ENCODE data around the gene THEMIS. TPM values are rescaled to one million over a fixed set of nuclear protein-coding genes. Genes with fewer than 3 reads are reported as not detected.

THEMIS gene
- total RNA-seq, 1 experiment from 2014 or later = not detected

DNA sequence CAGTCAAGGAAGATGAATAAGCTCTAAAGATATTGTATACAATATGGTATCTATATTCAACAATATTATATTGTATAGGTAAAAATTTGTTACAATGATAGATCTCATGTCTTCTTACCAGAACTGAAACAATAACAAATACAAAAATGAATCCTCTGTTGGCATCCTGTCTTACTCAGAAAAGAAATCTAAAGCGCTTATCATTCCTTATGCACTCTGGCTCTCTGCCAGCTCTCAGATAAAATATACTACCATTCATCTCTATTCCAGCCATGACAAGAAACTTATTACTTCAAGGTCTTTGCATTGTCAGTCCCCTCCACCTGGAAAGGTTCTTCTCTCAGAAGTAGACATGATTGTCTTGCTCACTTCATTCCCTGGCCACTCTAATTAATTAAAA is 138.6 kb downstream of the THEMIS start:
- Mint-ChIP-seq H3K27ac (no peak overlapping the region), H3K4me1 (no peaks in the 10 kb centered on the region), H3K36me3 (no peaks in the 10 kb centered on the region), H3K9me3 (no peaks in the 10 kb centered on the region), H3K4me3 (no peak overlapping the region), H3K27me3 (ENCODE audit: low read depth) (no peaks in the 10 kb centered on the region)
- ChIA-PET POLR2A (no interaction called here), CTCF (no interaction called here)
- DNase-seq (ENCODE audit: low spot score) (no peak), ATAC-seq (no peak)
- TF ChIP-seq ZNF232 (CRISPR knock-in tag; IDR thresholded peaks at IDR 0.05) (no peak), GTF2I (CRISPR knock-in tag; conservative IDR thresholded peaks at IDR 0.05) (no peak), MYBL2 (CRISPR knock-in tag; IDR thresholded peaks at IDR 0.05) (no peak), RELA (CRISPR knock-in tag; IDR thresholded peaks at IDR 0.05; ENCODE audit: borderline replicate concordance) (no peak), ZNF219 (CRISPR knock-in tag; IDR thresholded peaks at IDR 0.05; ENCODE audit: borderline replicate concordance) (no peak)
- TF ChIP-seq, protein P1, sequence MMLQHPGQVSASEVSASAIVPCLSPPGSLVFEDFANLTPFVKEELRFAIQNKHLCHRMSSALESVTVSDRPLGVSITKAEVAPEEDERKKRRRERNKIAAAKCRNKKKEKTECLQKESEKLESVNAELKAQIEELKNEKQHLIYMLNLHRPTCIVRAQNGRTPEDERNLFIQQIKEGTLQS (CRISPR knock-in tag; conservative IDR thresholded peaks at IDR 0.05) = no peak
- TF ChIP-seq, protein P2, sequence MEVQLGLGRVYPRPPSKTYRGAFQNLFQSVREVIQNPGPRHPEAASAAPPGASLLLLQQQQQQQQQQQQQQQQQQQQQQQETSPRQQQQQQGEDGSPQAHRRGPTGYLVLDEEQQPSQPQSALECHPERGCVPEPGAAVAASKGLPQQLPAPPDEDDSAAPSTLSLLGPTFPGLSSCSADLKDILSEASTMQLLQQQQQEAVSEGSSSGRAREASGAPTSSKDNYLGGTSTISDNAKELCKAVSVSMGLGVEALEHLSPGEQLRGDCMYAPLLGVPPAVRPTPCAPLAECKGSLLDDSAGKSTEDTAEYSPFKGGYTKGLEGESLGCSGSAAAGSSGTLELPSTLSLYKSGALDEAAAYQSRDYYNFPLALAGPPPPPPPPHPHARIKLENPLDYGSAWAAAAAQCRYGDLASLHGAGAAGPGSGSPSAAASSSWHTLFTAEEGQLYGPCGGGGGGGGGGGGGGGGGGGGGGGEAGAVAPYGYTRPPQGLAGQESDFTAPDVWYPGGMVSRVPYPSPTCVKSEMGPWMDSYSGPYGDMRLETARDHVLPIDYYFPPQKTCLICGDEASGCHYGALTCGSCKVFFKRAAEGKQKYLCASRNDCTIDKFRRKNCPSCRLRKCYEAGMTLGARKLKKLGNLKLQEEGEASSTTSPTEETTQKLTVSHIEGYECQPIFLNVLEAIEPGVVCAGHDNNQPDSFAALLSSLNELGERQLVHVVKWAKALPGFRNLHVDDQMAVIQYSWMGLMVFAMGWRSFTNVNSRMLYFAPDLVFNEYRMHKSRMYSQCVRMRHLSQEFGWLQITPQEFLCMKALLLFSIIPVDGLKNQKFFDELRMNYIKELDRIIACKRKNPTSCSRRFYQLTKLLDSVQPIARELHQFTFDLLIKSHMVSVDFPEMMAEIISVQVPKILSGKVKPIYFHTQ (CRISPR knock-in tag; IDR thresholded peaks at IDR 0.05) = no peak
- TF ChIP-seq, protein P3, sequence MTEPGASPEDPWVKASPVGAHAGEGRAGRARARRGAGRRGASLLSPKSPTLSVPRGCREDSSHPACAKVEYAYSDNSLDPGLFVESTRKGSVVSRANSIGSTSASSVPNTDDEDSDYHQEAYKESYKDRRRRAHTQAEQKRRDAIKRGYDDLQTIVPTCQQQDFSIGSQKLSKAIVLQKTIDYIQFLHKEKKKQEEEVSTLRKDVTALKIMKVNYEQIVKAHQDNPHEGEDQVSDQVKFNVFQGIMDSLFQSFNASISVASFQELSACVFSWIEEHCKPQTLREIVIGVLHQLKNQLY (CRISPR knock-in tag; IDR thresholded peaks at IDR 0.05) = no peak

DNA sequence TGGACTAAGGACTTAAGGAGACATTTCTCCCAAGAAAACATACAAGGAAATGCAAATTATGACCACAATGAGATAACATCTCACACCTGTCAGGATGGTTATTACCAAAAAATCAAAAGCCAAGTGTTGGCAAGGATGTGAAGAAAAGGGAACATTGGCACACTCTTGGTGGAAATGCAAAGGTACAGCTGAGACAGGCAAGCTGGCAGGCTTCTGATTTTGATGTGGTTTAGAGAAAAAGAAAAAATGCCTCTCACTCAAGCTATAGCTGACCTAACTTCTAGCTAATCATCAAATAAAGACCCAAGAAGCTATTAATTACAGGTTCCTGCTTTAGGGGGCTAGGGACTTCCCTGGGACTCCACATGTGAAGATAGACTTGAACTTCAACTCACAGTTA is 139.8 kb downstream of the THEMIS start:
- ChIA-PET CTCF (no interaction called here), POLR2A (no interaction called here)
- H3K27me3 Mint-ChIP-seq (ENCODE audit: low read depth) = no peaks in the 10 kb centered on the region
- 0 out of 2 replicates have a peak, but pooled peaks cover 2% of the 10 kb centered on the region for H3K9me3 Mint-ChIP-seq
- ATAC-seq = no peak
- H3K4me3 Mint-ChIP-seq = no peak overlapping the region
- H3K27ac Mint-ChIP-seq = no peak overlapping the region
- no peaks in the 10 kb centered on the region for H3K4me1 Mint-ChIP-seq
- no peak for DNase-seq (ENCODE audit: low spot score)
- no peaks in the 10 kb centered on the region for H3K36me3 Mint-ChIP-seq
- TF ChIP-seq CREM (CRISPR knock-in tag; IDR thresholded peaks at IDR 0.05) (no peak), ZNF416 (CRISPR knock-in tag; IDR thresholded peaks at IDR 0.05) (no peak), FOXJ3 (CRISPR knock-in tag; IDR thresholded peaks at IDR 0.05; ENCODE audit: borderline replicate concordance) (no peak), NR3C1 (CRISPR knock-in tag; conservative IDR thresholded peaks at IDR 0.05; ENCODE audit: low read depth) (no peak), ZNF138 (CRISPR knock-in tag; conservative IDR thresholded peaks at IDR 0.05) (no peak)
- TF ChIP-seq, protein P4, sequence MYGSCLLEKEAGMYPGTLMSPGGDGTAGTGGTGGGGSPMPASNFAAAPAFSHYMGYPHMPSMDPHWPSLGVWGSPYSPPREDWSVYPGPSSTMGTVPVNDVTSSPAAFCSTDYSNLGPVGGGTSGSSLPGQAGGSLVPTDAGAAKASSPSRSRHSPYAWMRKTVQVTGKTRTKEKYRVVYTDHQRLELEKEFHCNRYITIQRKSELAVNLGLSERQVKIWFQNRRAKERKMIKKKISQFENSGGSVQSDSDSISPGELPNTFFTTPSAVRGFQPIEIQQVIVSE (CRISPR knock-in tag; IDR thresholded peaks at IDR 0.05; ENCODE audit: borderline replicate concordance) = no peak
- TF ChIP-seq, protein P5, sequence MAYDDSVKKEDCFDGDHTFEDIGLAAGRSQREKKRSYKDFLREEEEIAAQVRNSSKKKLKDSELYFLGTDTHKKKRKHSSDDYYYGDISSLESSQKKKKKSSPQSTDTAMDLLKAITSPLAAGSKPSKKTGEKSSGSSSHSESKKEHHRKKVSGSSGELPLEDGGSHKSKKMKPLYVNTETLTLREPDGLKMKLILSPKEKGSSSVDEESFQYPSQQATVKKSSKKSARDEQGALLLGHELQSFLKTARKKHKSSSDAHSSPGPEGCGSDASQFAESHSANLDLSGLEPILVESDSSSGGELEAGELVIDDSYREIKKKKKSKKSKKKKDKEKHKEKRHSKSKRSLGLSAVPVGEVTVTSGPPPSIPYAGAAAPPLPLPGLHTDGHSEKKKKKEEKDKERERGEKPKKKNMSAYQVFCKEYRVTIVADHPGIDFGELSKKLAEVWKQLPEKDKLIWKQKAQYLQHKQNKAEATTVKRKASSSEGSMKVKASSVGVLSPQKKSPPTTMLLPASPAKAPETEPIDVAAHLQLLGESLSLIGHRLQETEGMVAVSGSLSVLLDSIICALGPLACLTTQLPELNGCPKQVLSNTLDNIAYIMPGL (CRISPR knock-in tag; IDR thresholded peaks at IDR 0.05) = no peak
- TF ChIP-seq, protein P6, sequence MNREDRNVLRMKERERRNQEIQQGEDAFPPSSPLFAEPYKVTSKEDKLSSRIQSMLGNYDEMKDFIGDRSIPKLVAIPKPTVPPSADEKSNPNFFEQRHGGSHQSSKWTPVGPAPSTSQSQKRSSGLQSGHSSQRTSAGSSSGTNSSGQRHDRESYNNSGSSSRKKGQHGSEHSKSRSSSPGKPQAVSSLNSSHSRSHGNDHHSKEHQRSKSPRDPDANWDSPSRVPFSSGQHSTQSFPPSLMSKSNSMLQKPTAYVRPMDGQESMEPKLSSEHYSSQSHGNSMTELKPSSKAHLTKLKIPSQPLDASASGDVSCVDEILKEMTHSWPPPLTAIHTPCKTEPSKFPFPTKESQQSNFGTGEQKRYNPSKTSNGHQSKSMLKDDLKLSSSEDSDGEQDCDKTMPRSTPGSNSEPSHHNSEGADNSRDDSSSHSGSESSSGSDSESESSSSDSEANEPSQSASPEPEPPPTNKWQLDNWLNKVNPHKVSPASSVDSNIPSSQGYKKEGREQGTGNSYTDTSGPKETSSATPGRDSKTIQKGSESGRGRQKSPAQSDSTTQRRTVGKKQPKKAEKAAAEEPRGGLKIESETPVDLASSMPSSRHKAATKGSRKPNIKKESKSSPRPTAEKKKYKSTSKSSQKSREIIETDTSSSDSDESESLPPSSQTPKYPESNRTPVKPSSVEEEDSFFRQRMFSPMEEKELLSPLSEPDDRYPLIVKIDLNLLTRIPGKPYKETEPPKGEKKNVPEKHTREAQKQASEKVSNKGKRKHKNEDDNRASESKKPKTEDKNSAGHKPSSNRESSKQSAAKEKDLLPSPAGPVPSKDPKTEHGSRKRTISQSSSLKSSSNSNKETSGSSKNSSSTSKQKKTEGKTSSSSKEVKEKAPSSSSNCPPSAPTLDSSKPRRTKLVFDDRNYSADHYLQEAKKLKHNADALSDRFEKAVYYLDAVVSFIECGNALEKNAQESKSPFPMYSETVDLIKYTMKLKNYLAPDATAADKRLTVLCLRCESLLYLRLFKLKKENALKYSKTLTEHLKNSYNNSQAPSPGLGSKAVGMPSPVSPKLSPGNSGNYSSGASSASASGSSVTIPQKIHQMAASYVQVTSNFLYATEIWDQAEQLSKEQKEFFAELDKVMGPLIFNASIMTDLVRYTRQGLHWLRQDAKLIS (CRISPR knock-in tag; IDR thresholded peaks at IDR 0.05; ENCODE audit: borderline replicate concordance) = no peak
- TF ChIP-seq, protein P7, sequence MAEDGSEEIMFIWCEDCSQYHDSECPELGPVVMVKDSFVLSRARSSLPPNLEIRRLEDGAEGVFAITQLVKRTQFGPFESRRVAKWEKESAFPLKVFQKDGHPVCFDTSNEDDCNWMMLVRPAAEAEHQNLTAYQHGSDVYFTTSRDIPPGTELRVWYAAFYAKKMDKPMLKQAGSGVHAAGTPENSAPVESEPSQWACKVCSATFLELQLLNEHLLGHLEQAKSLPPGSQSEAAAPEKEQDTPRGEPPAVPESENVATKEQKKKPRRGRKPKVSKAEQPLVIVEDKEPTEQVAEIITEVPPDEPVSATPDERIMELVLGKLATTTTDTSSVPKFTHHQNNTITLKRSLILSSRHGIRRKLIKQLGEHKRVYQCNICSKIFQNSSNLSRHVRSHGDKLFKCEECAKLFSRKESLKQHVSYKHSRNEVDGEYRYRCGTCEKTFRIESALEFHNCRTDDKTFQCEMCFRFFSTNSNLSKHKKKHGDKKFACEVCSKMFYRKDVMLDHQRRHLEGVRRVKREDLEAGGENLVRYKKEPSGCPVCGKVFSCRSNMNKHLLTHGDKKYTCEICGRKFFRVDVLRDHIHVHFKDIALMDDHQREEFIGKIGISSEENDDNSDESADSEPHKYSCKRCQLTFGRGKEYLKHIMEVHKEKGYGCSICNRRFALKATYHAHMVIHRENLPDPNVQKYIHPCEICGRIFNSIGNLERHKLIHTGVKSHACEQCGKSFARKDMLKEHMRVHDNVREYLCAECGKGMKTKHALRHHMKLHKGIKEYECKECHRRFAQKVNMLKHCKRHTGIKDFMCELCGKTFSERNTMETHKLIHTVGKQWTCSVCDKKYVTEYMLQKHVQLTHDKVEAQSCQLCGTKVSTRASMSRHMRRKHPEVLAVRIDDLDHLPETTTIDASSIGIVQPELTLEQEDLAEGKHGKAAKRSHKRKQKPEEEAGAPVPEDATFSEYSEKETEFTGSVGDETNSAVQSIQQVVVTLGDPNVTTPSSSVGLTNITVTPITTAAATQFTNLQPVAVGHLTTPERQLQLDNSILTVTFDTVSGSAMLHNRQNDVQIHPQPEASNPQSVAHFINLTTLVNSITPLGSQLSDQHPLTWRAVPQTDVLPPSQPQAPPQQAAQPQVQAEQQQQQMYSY (CRISPR knock-in tag; IDR thresholded peaks at IDR 0.05) = no peak
- TF ChIP-seq, protein P8, sequence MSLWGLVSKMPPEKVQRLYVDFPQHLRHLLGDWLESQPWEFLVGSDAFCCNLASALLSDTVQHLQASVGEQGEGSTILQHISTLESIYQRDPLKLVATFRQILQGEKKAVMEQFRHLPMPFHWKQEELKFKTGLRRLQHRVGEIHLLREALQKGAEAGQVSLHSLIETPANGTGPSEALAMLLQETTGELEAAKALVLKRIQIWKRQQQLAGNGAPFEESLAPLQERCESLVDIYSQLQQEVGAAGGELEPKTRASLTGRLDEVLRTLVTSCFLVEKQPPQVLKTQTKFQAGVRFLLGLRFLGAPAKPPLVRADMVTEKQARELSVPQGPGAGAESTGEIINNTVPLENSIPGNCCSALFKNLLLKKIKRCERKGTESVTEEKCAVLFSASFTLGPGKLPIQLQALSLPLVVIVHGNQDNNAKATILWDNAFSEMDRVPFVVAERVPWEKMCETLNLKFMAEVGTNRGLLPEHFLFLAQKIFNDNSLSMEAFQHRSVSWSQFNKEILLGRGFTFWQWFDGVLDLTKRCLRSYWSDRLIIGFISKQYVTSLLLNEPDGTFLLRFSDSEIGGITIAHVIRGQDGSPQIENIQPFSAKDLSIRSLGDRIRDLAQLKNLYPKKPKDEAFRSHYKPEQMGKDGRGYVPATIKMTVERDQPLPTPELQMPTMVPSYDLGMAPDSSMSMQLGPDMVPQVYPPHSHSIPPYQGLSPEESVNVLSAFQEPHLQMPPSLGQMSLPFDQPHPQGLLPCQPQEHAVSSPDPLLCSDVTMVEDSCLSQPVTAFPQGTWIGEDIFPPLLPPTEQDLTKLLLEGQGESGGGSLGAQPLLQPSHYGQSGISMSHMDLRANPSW (CRISPR knock-in tag; conservative IDR thresholded peaks at IDR 0.05; ENCODE audit: low read depth) = no peak
